Activated CD8-positive, alpha-beta T cell treated with anti-CD3 and anti-CD28 coated beads for 36 hours (primary cell): ENCODE data around the gene SLC26A1. TPM values are rescaled to one million over a fixed set of nuclear protein-coding genes. Genes with fewer than 3 reads are reported as not detected.

ENCODE experiments used
- ATAC-seq: fragments of 200-7000 bp; cut with Tn5 transposase; one replicate; pipeline ENCODE4 v1.10.0; 2021; ENCODE audit warnings: mild to moderate bottlenecking, moderate library complexity
- CTCF ChIA-PET: fragments of 350-600 bp; sonication (Branson Sonifier 250); formaldehyde crosslinking; loops from one replicate; lab custom pipeline; 2021; ENCODE audit warnings: antibody characterized with exemption; lab: Charles Lee
- POLR2A ChIA-PET: fragments of 350-600 bp; sonication (Branson Sonifier 250); formaldehyde crosslinking; loops from one replicate; lab custom pipeline; 2021; ENCODE audit warnings: antibody characterized with exemption; lab: Charles Lee
- DNase-seq: peaks from one replicate; pipeline ENCODE4 v3.0.0-alpha.2; 2020
- H3K27ac Mint-ChIP-seq: one replicate; pipeline ENCODE4 v1.8.0; 2021; ENCODE audit warnings: mild to moderate bottlenecking, mixed read lengths
- H3K27me3 Mint-ChIP-seq: one replicate; pipeline ENCODE4 v1.8.0; 2021; ENCODE audit warnings: mixed read lengths
- H3K36me3 Mint-ChIP-seq: one replicate; pipeline ENCODE4 v1.8.0; 2021; ENCODE audit warnings: low read depth, mixed read lengths
- H3K4me1 Mint-ChIP-seq: one replicate; pipeline ENCODE4 v1.8.0; 2021; ENCODE audit warnings: low read depth, mixed read lengths
- H3K4me3 Mint-ChIP-seq: one replicate; pipeline ENCODE4 v1.8.0; 2021; ENCODE audit warnings: mild to moderate bottlenecking, moderate library complexity, mixed read lengths
- H3K9me3 Mint-ChIP-seq: one replicate; pipeline ENCODE4 v1.8.0; 2021; ENCODE audit warnings: mixed read lengths
- intact Hi-C: fragments of 100-400 bp; cut with micrococcal nuclease; formaldehyde crosslinking; loops from one replicate; pipeline ENCODE4 v1.10.0; 2022
- total RNA-seq, 2 experiments: library from RNA; stranded (reverse); gene quantifications; one replicate each; pipeline ENCODE4 v1.2.3, GENCODE V29; 2021
- TF ChIP-seq, protein P1 (sequence below): fragments of 200-600 bp; IDR thresholded peaks from one replicate; pipeline ENCODE4 v1.8.0; 2022; ENCODE audit warnings: antibody characterized with exemption, mild to moderate bottlenecking

Gene SLC26A1
- total RNA-seq, 2 experiments from 2014 or later, result 0.27 TPM; not detected in 1

DNA sequence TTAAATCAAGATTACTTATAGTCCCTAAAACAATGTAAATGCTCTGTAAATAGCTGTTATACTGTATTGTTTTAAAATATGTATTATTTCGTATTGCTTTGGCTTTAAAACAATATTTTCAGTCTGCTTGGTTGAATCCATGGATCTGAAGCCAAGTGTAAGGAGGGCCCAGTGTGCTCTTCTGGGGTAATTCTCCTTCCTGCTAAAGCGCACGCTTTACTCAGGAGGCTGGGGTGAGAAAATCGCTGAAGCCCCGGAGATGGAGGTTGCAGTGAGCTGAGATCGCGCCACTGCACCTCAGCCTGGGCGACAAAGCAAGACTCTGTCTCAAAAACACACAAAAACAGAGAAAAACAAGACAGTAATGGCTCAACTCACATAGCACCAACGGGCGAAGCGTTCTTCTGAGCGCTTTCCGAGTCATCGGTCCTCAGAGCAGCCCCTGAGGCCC is 6.8 kb downstream of the SLC26A1 start:
- H3K27ac Mint-ChIP-seq, result peak overlapping the region; percentile 71
- ChIA-PET CTCF (interaction anchor here (1.0 to 4.3 kb wide), 13 partner anchors 9 to 368 kb away, joined by 3 to 44 read pairs (median 5); partner anchors contain the start of genes GAK and TMEM175), POLR2A (interaction anchor here (1.0 to 2.1 kb wide), 5 partner anchors 12 to 261 kb away, joined by 3 to 6 read pairs (median 6); partner anchors contain the start of genes DGKQ and FGFRL1)
- H3K36me3 Mint-ChIP-seq, result no peaks in the 10 kb centered on the region
- peak overlapping the region; percentile 79 for H3K4me3 Mint-ChIP-seq
- DNase-seq, result no peak
- H3K27me3 Mint-ChIP-seq, result no peaks in the 10 kb centered on the region
- H3K9me3 Mint-ChIP-seq, result no peaks in the 10 kb centered on the region
- intact Hi-C loops, result loop anchor here (5.0 kb wide), 1 partner anchor 54 kb away; the partner anchor contains the start of genes GAK and TMEM175
- H3K4me1 Mint-ChIP-seq, result peaks cover 22% of the 10 kb centered on the region
- peak; percentile 22 for ATAC-seq
- TF ChIP-seq, protein P1, sequence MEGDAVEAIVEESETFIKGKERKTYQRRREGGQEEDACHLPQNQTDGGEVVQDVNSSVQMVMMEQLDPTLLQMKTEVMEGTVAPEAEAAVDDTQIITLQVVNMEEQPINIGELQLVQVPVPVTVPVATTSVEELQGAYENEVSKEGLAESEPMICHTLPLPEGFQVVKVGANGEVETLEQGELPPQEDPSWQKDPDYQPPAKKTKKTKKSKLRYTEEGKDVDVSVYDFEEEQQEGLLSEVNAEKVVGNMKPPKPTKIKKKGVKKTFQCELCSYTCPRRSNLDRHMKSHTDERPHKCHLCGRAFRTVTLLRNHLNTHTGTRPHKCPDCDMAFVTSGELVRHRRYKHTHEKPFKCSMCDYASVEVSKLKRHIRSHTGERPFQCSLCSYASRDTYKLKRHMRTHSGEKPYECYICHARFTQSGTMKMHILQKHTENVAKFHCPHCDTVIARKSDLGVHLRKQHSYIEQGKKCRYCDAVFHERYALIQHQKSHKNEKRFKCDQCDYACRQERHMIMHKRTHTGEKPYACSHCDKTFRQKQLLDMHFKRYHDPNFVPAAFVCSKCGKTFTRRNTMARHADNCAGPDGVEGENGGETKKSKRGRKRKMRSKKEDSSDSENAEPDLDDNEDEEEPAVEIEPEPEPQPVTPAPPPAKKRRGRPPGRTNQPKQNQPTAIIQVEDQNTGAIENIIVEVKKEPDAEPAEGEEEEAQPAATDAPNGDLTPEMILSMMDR, result no peak

DNA sequence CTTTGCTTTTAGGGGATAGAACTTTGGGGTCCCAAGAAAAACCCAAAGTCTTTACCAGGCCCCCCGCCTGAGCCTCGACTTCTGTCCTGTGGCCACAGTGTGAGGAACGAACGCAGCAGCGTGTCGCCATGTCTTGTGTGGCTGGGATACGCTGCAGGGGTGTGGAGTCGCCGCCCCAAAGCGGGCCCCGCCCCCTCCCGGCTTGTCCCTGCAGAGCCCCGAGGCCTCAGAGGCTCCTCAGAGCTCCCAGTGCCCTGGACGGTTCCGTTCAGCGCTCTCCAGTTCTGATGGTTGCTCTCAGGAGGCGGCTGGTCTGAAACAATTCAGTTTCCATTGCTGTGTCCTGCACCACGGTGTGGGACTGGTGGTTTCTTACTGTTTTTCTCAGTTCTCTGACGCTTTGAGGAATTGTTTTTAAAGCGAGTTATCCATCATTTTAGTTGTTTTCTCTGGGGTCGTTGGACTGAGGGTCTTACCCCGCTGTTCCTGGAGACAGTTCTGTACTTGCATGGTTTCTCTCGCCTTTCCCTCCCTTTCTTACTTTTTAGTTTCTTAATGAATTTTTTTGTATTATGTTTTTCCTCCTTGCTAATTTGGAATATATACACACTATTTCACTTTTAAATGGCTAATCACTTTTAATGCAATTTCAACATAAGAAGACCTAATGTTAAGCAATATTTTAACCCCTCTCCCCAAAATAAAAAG is 7.9 kb downstream of the SLC26A1 start:
- H3K36me3 Mint-ChIP-seq, result no peaks in the 10 kb centered on the region
- H3K4me1 Mint-ChIP-seq, result peaks cover 22% of the 10 kb centered on the region
- H3K27me3 Mint-ChIP-seq, result no peaks in the 10 kb centered on the region
- ChIA-PET POLR2A (interaction anchor here (1.0 to 2.1 kb wide), 2 partner anchors 11 to 262 kb away, joined by 3 to 4 read pairs; no protein-coding TSS in a partner anchor), CTCF (interaction anchor here (1.4 to 4.3 kb wide), 2 partner anchors 64 to 244 kb away, joined by 3 to 44 read pairs; no protein-coding TSS in a partner anchor)
- peak overlapping the region; percentile 79 for H3K4me3 Mint-ChIP-seq
- ATAC-seq (peak; percentile 54), DNase-seq (peak; percentile 84)
- H3K9me3 Mint-ChIP-seq, result no peaks in the 10 kb centered on the region
- H3K27ac Mint-ChIP-seq, result no peak overlapping the region
- TF ChIP-seq, protein P1, result no peak
- intact Hi-C loops, result loop anchor here (5.0 kb wide), 1 partner anchor 53 kb away; the partner anchor contains the start of genes GAK and TMEM175

DNA sequence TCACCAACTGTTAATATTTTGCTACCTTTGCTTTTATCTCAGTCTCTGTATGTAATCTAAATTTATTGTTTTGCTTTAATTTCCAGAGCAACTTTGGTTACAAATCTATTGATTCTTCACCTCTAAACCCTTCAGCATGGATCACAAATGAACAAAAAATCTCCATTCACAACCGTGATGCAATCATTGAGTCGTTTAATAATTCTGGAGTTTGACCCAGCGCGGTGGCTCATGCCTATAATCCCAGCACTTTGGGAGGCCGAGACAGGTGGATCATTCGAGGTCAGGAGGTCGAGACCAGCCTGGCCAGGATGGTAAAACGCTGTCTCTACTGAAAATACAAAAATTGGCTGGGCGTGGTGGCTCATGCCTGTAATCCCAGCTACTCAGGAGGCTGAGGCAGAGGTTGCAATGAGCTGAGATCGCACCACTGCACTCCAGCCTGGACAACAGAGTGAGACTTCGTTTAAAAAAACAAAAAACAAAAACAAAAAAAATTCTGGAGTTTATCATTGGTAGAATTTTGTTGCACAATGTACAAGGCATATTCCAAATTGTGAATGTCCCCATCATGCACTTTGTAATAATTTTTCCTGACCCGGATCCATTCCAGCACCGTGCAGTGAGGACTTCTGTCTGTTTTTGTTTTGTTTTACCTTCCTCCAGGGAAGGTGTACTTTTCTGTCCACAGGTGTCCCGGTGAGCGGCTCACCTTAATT is 8.7 kb downstream of the SLC26A1 start:
- intact Hi-C loops, result loop anchor here (5.0 kb wide), 1 partner anchor 52 kb away; the partner anchor contains the start of genes GAK and TMEM175
- Mint-ChIP-seq H3K4me1 (peaks cover 22% of the 10 kb centered on the region), H3K9me3 (no peaks in the 10 kb centered on the region), H3K27ac (no peak overlapping the region), H3K27me3 (no peaks in the 10 kb centered on the region), H3K4me3 (peak overlapping the region; percentile 79), H3K36me3 (no peaks in the 10 kb centered on the region)
- POLR2A ChIA-PET, result no interaction called here
- no peak for ATAC-seq
- CTCF ChIA-PET, result interaction anchor here (1.4 to 4.3 kb wide), 2 partner anchors 63 to 243 kb away, joined by 3 to 44 read pairs; no protein-coding TSS in a partner anchor
- TF ChIP-seq, protein P1, result no peak
- no peak for DNase-seq

DNA sequence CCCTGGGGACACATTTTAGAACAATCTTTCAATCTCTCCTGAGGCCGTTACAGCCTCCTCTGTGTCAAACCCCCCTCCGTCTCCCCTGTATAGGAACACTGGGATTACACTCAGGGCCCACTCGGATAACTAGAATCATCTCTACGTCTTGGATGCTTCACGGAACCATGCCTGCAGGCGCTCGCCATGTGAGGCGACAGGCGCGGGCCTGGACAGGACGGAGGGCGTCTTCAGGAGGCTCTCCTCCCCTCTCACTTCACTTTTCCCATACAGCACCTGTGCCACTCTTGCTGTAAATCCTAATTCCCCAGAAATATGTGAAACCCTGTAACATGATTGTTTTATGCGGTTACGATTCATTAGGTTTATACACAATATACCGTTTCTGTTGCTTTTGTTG is 10.4 kb downstream of the SLC26A1 start:
- intact Hi-C loops, result no loop called here
- no peak for DNase-seq

More for the DNA sequence above, 10.4 kb downstream of the SLC26A1 start:
- Mint-ChIP-seq H3K4me1 (peaks cover 17% of the 10 kb centered on the region), H3K36me3 (no peaks in the 10 kb centered on the region), H3K9me3 (no peaks in the 10 kb centered on the region), H3K27me3 (no peaks in the 10 kb centered on the region), H3K27ac (no peak overlapping the region), H3K4me3 (no peak overlapping the region)
- ChIA-PET CTCF (no interaction called here), POLR2A (no interaction called here)
- TF ChIP-seq, protein P1, result no peak
- no peak for ATAC-seq
